Smooth muscle cell of bladder (primary cell): ENCODE data around the gene PERM1. TPM values are rescaled to one million over a fixed set of nuclear protein-coding genes. Genes with fewer than 3 reads are reported as not detected.

Source experiments
- total RNA-seq: library from RNA; depleted of rRNA; stranded (reverse); fragments of >200 nt; gene quantifications from 2 replicates; pipeline ENCODE4 v1.2.3, GENCODE V29; 2014

Gene PERM1
- 0.43 and 2.1 TPM in 2 replicates for total RNA-seq

DNA sequence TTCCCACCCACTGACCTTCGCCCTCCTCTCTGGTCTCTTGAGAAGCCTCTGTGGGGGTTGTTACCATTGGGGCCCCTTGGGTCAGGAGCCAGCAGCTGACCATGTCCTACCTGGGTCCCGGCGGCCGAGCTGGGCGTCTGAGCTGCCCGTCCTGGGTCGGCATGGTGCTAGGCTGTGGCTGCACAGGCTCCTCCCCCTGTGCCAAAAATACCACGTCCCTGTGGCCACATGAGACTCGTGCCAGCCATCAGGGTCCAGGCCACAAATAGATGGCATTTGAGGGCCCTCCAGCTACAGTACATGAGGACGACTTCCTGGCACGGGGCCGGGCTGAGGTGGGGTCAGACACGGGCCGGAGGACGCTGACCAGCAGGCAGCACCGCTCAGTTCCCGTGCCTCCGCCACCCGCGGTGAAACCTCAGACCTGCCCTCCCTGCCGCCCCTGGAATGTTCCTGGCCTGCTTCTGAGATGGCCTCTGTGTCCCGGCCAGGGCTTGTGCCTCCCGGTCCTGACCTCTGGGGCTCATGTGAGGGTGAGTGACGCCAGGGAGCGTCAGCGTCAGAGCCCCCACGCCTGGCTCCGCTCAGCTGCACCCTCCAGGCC lies at the start of gene PERM1:
TSS of gene PERM1 (minus strand) at position 139 of the 604 bp plus-strand sequence. CDS start 1,064 bp downstream, outside the sequence.

DNA sequence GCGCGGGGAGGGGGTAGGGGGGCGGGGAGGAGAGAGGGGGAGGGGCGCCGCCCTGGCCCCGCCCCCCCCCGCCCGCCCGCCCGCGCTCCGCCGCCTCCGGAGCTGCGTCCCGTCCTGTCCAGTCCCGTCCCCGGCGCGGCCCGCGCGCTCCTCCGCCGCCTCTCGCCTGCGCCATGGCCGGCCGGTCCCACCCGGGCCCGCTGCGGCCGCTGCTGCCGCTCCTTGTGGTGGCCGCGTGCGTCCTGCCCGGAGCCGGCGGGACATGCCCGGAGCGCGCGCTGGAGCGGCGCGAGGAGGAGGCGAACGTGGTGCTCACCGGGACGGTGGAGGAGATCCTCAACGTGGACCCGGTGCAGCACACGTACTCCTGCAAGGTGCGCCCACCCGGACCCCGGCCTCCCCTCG lies 38.1 kb upstream of the PERM1 start, which contains the start of gene AGRN:
TSS of gene AGRN (plus strand) at position 121 of the 405 bp plus-strand sequence. CDS start at position 174, 53 bp downstream.

GRCh38 chr1:1013105-1013921 lies 31.4 kb upstream of the PERM1 start, which contains the start of gene ISG15:
Gene ISG15 (plus strand): TSS chr1:1013497. CDS start chr1:1013574, 77 bp downstream.

DNA sequence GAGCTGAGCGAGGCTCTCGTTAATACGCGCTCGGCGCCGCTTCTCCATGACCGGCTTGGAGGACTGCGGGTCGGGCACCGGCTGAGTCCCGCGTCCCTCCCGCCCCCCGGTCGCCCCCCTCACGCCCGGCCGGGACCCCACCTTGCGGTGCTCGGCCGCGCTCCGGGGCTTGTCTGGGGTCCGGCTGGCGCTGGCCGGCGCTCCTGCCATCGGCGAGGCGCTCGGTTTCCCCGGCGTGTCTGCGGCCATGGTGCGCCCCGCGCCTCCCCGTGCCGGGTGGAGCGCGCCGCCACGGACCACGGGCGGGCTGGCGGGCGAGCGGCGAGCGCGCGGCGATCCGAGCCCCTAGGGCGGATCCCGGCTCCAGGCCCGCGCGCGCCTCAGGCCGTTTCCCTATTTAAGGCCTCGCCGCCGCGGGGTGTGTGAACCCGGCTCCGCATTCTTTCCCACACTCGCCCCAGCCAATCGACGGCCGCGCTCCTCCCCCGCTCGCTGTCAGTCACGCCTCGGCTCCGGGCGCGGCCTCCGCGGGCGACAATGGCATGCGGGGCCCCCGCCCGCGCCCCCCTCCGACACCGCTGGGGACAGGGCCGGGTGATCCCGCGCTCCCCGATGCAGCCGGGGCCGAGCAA lies 17.9 kb upstream of the PERM1 start, which contains the start of gene HES4:
TSS of gene HES4 (minus strand) at position 373 of the 632 bp plus-strand sequence. CDS start at position 249, 124 bp downstream.

GRCh38 chr1:966135-966703 lies 15.7 kb downstream of the PERM1 start, which contains the start of gene PLEKHN1:
Gene PLEKHN1 (plus strand): TSS chr1:966482. CDS start chr1:966532, 50 bp downstream.

GRCh38 chr1:960363-961131 lies 21.3 kb downstream of the PERM1 start, which contains the start of gene KLHL17:
Gene KLHL17 (plus strand): TSS chr1:960584. CDS start chr1:960694, 110 bp downstream.

DNA sequence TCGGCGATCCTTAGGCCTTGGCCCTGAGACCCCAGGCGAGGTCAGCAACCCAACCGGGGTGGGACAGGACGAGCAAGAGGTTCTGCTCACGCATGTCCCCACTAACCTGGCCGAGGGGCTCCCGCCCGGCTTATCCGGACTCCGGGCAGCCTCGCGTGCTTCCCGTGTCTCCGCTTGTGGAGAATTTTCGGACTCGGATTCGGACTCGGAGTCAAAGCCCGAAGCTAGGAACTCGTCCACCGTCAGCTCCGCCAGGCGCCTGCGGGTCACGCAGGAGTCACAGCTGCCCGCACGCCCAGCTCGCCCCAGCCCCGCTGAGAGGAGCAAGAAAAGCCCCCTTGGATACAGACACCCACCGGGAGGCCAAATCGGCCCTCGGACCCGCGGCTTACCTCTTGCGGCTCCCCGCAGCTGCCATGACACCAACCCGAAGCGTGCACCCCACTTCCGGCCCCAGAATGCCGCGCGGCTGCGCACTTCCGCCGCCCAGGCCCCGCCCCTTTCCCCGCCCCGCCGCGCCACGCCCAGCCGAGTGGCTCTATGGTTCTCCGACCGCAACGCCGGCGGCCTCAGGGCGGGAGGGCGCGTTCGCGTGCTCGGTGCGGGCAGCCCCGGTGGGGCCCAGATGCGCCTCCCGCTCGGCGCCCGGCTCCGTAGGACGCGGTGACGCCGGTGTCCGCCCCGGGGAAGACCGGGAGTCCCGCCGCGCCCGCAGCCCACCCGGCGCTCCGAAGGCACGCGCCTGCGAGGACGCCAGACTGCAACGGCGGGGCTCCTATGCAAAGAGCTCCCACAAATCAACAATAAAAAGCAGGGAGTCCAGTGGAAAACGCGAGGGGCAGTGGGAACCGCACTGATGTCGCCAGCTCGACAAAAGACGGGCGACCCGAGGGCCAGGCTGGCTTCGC lies 22.8 kb downstream of the PERM1 start, which contains the start of gene NOC2L:
TSS of gene NOC2L (minus strand) at position 434 of the 908 bp plus-strand sequence. CDS start at position 418, 16 bp downstream.

Other genes with a start within 250 kb of the PERM1 start
- 34.2 and 36.6 TPM in 2 replicates for gene SAMD11, start 58.2 kb downstream of the PERM1 start, total RNA-seq
- 87.5 and 89.9 TPM in 2 replicates for gene NOC2L, start 22.8 kb downstream of the PERM1 start, total RNA-seq
- 6.8 and 6.9 TPM in 2 replicates for gene KLHL17, start 21.5 kb downstream of the PERM1 start, total RNA-seq
- gene PLEKHN1, start 15.6 kb downstream of the PERM1 start, total RNA-seq: 0.18 and 0.28 TPM in 2 replicates
- 0.85 and 8.0 TPM in 2 replicates for gene HES4, start 18.0 kb upstream of the PERM1 start, total RNA-seq
- 103 and 131 TPM in 2 replicates for gene ISG15, start 31.4 kb upstream of the PERM1 start, total RNA-seq
- gene AGRN, start 38.0 kb upstream of the PERM1 start, total RNA-seq: 30.9 and 42.0 TPM in 2 replicates
- not detected in 2 replicates for gene RNF223, start 92.2 kb upstream of the PERM1 start, total RNA-seq
- 3.8 and 4.0 TPM in 2 replicates for gene C1orf159, start 134.0 kb upstream of the PERM1 start, total RNA-seq
- not detected in 2 replicates for gene TTLL10, start 191.8 kb upstream of the PERM1 start, total RNA-seq
- gene TNFRSF18, start 224.5 kb upstream of the PERM1 start, total RNA-seq: 0.55 TPM in 1 of 2 replicates, not detected in the other
- 0.14 and 0.18 TPM in 2 replicates for gene TNFRSF4, start 232.1 kb upstream of the PERM1 start, total RNA-seq
- gene SDF4, start 249.9 kb upstream of the PERM1 start, total RNA-seq: 117 and 125 TPM in 2 replicates